HepG2 (cell line): Measurements from ENCODE around the gene AK2. TPM values are rescaled to one million over a fixed set of nuclear protein-coding genes. Genes with fewer than 3 reads are reported as not detected.
A peak's percentile ranks its signal among the peaks of the same experiment; 100 is the strongest.

Source experiments
- CEBPB ChIP-seq: IDR thresholded peaks from 2 replicates; pipeline ENCODE4 v1.6.1; 2011; ENCODE audit warnings: low read depth, low read length, improper control_type of control experiment, borderline replicate concordance
- DR1 ChIP-seq: sonication (generic); formaldehyde crosslinking; IDR thresholded peaks from 2 replicates; pipeline ENCODE4 v1.8.0; 2021; ENCODE audit warnings: mild to moderate bottlenecking, missing genetic modification reagents, inconsistent platforms
- EHMT2 ChIP-seq: fragments of 200-600 bp; sonication (generic); IDR thresholded peaks from 2 replicates; pipeline ENCODE4 v1.7.0; 2017; ENCODE audit warnings: antibody characterized with exemption, low read depth, low read length, borderline replicate concordance
- HMGA1 ChIP-seq: sonication (generic); formaldehyde crosslinking; conservative IDR thresholded peaks from 2 replicates; pipeline ENCODE4 v1.4.0; 2020; ENCODE audit warnings: missing genetic modification reagents
- JARID2 ChIP-seq: sonication (generic); formaldehyde crosslinking; IDR thresholded peaks from 2 replicates; pipeline ENCODE4 v1.8.1; 2023; ENCODE audit warnings: missing genetic modification reagents, inconsistent platforms; ENCODE audit not compliant: insufficient replicate concordance
- MAFF ChIP-seq: IDR thresholded peaks from 2 replicates; pipeline ENCODE4 v1.6.1; 2011; ENCODE audit warnings: low read depth, low read length, improper control_type of control experiment
- MLLT10 ChIP-seq: sonication (generic); formaldehyde crosslinking; IDR thresholded peaks from 2 replicates; pipeline ENCODE4 v1.4.0; 2020; ENCODE audit warnings: missing genetic modification reagents
- NFE2L1 ChIP-seq: sonication (generic); formaldehyde crosslinking; IDR thresholded peaks from 2 replicates; pipeline ENCODE4 v1.4.0; 2020; ENCODE audit warnings: missing genetic modification reagents, mild to moderate bottlenecking, borderline replicate concordance
- NFIC ChIP-seq: IDR thresholded peaks from 2 replicates; pipeline ENCODE4 v1.6.1; 2012; ENCODE audit warnings: mild to moderate bottlenecking, low read length, inconsistent platforms
- PHF8 ChIP-seq: sonication (generic); formaldehyde crosslinking; IDR thresholded peaks from 2 replicates; pipeline ENCODE4 v1.5.0; 2020; ENCODE audit warnings: missing genetic modification reagents
- POGZ ChIP-seq: sonication (generic); formaldehyde crosslinking; IDR thresholded peaks from 2 replicates; pipeline ENCODE4 v1.4.0; 2020; ENCODE audit warnings: mild to moderate bottlenecking, missing genetic modification reagents
- SMC3 ChIP-seq: IDR thresholded peaks from 2 replicates; pipeline ENCODE4 v1.6.1; 2011; ENCODE audit warnings: low read length, improper control_type of control experiment
- SNAI1 ChIP-seq: sonication (generic); formaldehyde crosslinking; IDR thresholded peaks from 2 replicates; pipeline ENCODE4 v1.5.0; 2020; ENCODE audit warnings: mild to moderate bottlenecking, missing genetic modification reagents, borderline replicate concordance
- ZNF256 ChIP-seq: sonication (generic); formaldehyde crosslinking; conservative IDR thresholded peaks from 2 replicates; pipeline ENCODE4 v1.4.0; 2020; ENCODE audit warnings: missing genetic modification reagents
- ZNF263 ChIP-seq: sonication (generic); formaldehyde crosslinking; IDR thresholded peaks from 2 replicates; pipeline ENCODE4 v1.4.0; 2020; ENCODE audit warnings: missing genetic modification reagents
- ZNF335 ChIP-seq: sonication (generic); formaldehyde crosslinking; IDR thresholded peaks from 2 replicates; pipeline ENCODE4 v1.4.0; 2020; ENCODE audit warnings: missing genetic modification reagents
- ZNF543 ChIP-seq: sonication (generic); formaldehyde crosslinking; IDR thresholded peaks from 2 replicates; pipeline ENCODE4 v1.4.0; 2020; ENCODE audit warnings: mild to moderate bottlenecking, missing genetic modification reagents
- ZNF547 ChIP-seq: sonication (generic); formaldehyde crosslinking; IDR thresholded peaks from 2 replicates; pipeline ENCODE4 v1.5.1; 2020; ENCODE audit warnings: mild to moderate bottlenecking, missing genetic modification reagents
- ZSCAN22 ChIP-seq: sonication (generic); formaldehyde crosslinking; IDR thresholded peaks from 2 replicates; pipeline ENCODE4 v1.4.0; 2020; ENCODE audit warnings: mild to moderate bottlenecking, missing genetic modification reagents
- ZSCAN31 ChIP-seq: sonication (generic); formaldehyde crosslinking; IDR thresholded peaks from 2 replicates; pipeline ENCODE4 v1.5.0; 2020; ENCODE audit warnings: low read depth, mild to moderate bottlenecking, missing genetic modification reagents
- polyA plus RNA-seq, 8 experiments: library from polyadenylated mRNA; depleted of rRNA in 3 of 8; stranded (reverse) in 7 of 8; unstranded in 1 of 8; fragments of >200 nt; fragmentation: Illumina TruSeq in 4 of 8; extraction: Trizol in 4 of 8; gene quantifications; 2 replicates each; pipeline versions ENCODE4 v1.2.1 to v1.2.3, GENCODE V29; 2011 to 2016; ENCODE audit warnings: low read depth in 4 of 8, missing spikeins in 1 of 8, mixed read lengths in 1 of 8; ENCODE audit not compliant: insufficient read depth in 1 of 8
- total RNA-seq, 5 experiments: library from RNA; depleted of rRNA; stranded (reverse); fragments of >200 nt; fragmentation: Illumina TruSeq; extraction: Trizol; gene quantifications; 2 replicates each; pipeline ENCODE4 v1.2.3, GENCODE V29; 2016; ENCODE audit warnings: low read depth in 1 of 5
- TF ChIP-seq, protein P1 (sequence below): sonication (generic); formaldehyde crosslinking; IDR thresholded peaks from 2 replicates; pipeline ENCODE4 v1.4.0; 2020; ENCODE audit warnings: low read depth, mild to moderate bottlenecking, missing genetic modification reagents
- TF ChIP-seq, protein P2 (sequence below): sonication (generic); formaldehyde crosslinking; IDR thresholded peaks from 2 replicates; pipeline ENCODE4 v1.5.0; 2020; ENCODE audit warnings: mild to moderate bottlenecking, missing genetic modification reagents
- TF ChIP-seq, protein P3 (sequence below): sonication (generic); formaldehyde crosslinking; IDR thresholded peaks from 2 replicates; pipeline ENCODE4 v1.5.0; 2020; ENCODE audit warnings: mild to moderate bottlenecking, missing genetic modification reagents, borderline replicate concordance

AK2 gene
- total and polyA plus RNA-seq, 2 of the 13 experiments (the other 11 are each of a cell fraction or from before 2014, with no cell fraction given): 170 to 188 TPM

DNA sequence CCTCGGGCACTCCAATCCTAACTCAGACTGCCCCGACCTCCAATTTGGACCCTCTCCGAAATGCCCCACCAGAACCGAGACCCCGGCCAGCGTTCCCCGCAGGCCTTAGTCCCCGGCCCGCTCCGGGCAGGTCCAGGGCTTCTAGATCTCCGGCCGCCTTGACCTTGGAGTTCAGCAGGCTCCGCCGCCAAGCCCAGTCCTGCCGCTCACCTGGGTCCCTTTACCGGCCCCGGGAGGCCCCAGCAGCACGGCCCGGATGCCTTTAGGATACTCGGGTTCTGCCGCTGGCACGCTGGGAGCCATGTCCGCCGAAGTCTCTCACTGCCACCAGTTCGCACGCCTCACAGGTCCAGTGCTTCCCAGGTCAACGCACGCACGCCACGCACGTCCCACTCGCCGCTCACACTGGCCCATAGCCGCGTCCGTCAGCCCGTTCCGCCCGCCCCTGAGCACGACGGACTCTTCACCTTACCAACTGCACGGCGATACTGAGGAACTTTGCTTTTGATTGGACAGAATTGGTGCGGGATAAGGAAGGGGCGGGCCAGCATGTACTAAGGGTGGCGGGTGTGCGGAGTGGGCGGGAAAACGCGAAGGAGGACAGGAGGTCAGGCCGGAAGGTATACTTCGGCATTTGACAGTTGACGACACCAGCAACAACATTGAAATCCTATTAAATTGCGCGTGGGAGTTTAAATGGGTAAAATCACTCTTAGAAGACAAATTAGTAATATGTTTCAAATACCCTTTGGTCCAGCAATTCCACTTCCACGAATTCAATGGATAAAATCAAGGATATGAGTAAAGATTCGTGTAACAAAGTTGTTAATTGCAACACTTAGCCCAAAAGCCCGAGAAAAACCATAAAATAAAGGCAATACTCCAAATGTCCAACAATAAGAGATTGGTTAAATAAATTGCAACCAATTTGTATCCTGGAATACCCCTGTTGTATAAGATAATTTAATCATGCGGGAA is at the start of gene AK2 (continued):
- TF ChIP-seq PHF8 (CRISPR knock-in tag) (peak; percentile 86), ZNF543 (CRISPR knock-in tag) (peak; percentile 77), SNAI1 (peak; percentile 86), JARID2 (CRISPR knock-in tag) (no peak), MAFF (no peak), SMC3 (no peak), MLLT10 (CRISPR knock-in tag) (no peak), ZSCAN31 (CRISPR knock-in tag) (peak; percentile 84; the same call in 1 of the 2 replicates), ZNF263 (CRISPR knock-in tag) (peak; percentile 64), NFIC (no peak), ZNF256 (CRISPR knock-in tag) (peak; percentile 96), POGZ (CRISPR knock-in tag) (peak; percentile 95), CEBPB (no peak), HMGA1 (CRISPR knock-in tag) (no peak), NFE2L1 (CRISPR knock-in tag) (no peak; the same call in 1 of the 2 replicates), EHMT2 (0 out of 2 replicates have a peak, but pooled peaks have one; percentile 67), DR1 (peak; percentile 85), ZNF335 (CRISPR knock-in tag) (no peak), ZNF547 (CRISPR knock-in tag) (peak; percentile 98), ZSCAN22 (CRISPR knock-in tag) (peak; percentile 81)
- TF ChIP-seq, protein P1, sequence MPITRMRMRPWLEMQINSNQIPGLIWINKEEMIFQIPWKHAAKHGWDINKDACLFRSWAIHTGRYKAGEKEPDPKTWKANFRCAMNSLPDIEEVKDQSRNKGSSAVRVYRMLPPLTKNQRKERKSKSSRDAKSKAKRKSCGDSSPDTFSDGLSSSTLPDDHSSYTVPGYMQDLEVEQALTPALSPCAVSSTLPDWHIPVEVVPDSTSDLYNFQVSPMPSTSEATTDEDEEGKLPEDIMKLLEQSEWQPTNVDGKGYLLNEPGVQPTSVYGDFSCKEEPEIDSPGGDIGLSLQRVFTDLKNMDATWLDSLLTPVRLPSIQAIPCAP (CRISPR knock-in tag): peak; percentile 69; the same call in 1 of the 2 replicates
- TF ChIP-seq, protein P2, sequence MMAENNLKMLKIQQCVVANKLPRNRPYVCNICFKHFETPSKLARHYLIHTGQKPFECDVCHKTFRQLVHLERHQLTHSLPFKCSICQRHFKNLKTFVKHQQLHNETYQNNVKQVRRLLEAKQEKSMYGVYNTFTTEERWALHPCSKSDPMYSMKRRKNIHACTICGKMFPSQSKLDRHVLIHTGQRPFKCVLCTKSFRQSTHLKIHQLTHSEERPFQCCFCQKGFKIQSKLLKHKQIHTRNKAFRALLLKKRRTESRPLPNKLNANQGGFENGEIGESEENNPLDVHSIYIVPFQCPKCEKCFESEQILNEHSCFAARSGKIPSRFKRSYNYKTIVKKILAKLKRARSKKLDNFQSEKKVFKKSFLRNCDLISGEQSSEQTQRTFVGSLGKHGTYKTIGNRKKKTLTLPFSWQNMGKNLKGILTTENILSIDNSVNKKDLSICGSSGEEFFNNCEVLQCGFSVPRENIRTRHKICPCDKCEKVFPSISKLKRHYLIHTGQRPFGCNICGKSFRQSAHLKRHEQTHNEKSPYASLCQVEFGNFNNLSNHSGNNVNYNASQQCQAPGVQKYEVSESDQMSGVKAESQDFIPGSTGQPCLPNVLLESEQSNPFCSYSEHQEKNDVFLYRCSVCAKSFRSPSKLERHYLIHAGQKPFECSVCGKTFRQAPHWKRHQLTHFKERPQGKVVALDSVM (CRISPR knock-in tag): peak; percentile 61; the same call in 1 of the 2 replicates
- TF ChIP-seq, protein P3, sequence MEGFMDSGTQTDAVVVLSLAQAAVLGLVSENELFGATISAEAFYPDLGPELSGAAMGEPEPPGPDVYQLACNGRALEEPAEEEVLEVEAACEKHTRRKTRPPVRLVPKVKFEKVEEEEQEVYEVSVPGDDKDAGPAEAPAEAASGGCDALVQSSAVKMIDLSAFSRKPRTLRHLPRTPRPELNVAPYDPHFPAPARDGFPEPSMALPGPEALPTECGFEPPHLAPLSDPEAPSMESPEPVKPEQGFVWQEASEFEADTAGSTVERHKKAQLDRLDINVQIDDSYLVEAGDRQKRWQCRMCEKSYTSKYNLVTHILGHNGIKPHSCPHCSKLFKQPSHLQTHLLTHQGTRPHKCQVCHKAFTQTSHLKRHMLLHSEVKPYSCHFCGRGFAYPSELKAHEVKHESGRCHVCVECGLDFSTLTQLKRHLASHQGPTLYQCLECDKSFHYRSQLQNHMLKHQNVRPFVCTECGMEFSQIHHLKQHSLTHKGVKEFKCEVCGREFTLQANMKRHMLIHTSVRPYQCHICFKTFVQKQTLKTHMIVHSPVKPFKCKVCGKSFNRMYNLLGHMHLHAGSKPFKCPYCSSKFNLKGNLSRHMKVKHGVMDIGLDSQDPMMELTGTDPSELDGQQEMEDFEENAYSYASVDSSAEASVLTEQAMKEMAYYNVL (CRISPR knock-in tag): peak; percentile 59; the same call in 1 of the 2 replicates
